Activated naive CD4-positive, alpha-beta T cell treated with anti-CD3 and anti-CD28 coated beads for 36 hours (primary cell): ENCODE measurements around the gene COX20. TPM values are rescaled to one million over a fixed set of nuclear protein-coding genes. Genes with fewer than 3 reads are reported as not detected.

Experiments
- CTCF ChIA-PET: fragments of 350-600 bp; sonication (Branson Sonifier 250); formaldehyde crosslinking; loops from one replicate; lab custom pipeline; 2021; ENCODE audit warnings: antibody characterized with exemption; lab: Charles Lee
- DNase-seq: peaks from one replicate; pipeline ENCODE4 v3.0.0-alpha.2; 2020
- H3K27ac Mint-ChIP-seq: one replicate; pipeline ENCODE4 v1.8.0; 2021; ENCODE audit warnings: mild to moderate bottlenecking, mixed read lengths
- H3K27me3 Mint-ChIP-seq: one replicate; pipeline ENCODE4 v1.8.0; 2021; ENCODE audit warnings: low read depth, mixed read lengths
- H3K36me3 Mint-ChIP-seq: one replicate; pipeline ENCODE4 v1.8.0; 2021; ENCODE audit warnings: low read depth, mixed read lengths
- H3K4me1 Mint-ChIP-seq: one replicate; pipeline ENCODE4 v1.8.0; 2021; ENCODE audit warnings: low read depth, mixed read lengths
- H3K4me3 Mint-ChIP-seq: one replicate; pipeline ENCODE4 v1.8.0; 2021; ENCODE audit warnings: mild to moderate bottlenecking, moderate library complexity, mixed read lengths
- H3K9me3 Mint-ChIP-seq: one replicate; pipeline ENCODE4 v1.8.0; 2021; ENCODE audit warnings: mixed read lengths
- intact Hi-C: fragments of 100-400 bp; cut with micrococcal nuclease; formaldehyde crosslinking; loops from one replicate; pipeline ENCODE4 v1.15.1; 2023
- total RNA-seq, 2 experiments: library from RNA; stranded (reverse); gene quantifications; one replicate each; pipeline ENCODE4 v1.2.3, GENCODE V29; 2021

COX20 gene
- total RNA-seq, 2 experiments from 2014 or later, result 21.4 to 24.2 TPM

DNA sequence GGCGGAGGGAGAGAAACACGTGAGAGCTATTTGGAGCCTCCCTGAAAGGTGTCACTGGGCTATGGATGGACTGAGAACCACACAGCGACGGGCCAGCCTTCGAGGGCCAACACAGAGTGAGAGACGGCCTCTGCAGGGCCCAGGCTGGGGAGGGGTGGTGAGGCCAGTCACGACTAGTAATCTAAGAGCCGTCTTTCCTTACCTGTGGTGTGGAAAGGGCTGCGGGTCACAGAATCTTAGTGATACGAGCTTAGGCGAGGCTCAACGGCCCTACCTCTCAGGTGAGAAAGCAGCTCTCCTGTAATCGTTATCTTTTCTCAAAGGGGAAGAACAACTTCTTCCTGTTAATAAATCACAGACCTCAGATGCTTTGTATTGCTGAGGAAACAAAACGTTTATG is 33.4 kb upstream of the COX20 start:
- CTCF ChIA-PET, result interaction anchor here (0.6 to 3.4 kb wide), 28 partner anchors 8 to 464 kb away, joined by 3 to 47 read pairs (median 4); partner anchors contain the start of genes COX20 and HNRNPU

DNA sequence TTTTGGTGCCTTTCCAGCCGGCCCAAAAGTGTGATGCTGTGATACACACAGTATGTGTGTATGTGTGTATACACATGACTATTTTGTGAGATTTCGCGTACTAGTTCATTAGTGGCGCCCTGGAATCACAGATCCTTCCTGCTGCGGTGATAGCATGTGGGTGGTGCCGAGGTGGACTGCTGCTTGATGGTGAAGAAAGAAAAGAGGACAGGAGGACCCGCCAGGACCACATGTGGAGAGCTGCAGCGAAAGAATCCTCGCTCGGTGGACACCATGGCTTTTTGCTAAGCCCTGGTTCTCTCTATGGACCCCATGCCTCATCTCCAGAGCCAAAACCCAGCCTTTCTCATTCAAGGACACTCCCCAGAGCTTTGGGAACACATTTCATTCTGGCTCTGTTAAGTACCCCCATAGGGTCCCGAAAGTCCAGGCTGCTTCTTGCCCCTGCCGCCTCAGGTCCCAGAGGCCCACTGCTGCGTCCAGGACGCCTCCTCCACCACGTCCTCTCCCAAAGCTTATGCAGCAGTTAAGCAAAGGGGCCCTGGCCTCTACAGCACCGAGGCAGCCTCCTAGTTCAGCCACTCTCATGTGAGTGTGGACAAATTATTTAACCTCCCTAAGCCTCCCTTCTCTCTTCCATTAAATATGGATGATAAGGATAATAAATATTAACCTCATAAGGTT is 32.8 kb upstream of the COX20 start:
- intact Hi-C loops, result no loop called here
- H3K27me3 Mint-ChIP-seq, result no peaks in the 10 kb centered on the region
- H3K36me3 Mint-ChIP-seq, result no peaks in the 10 kb centered on the region
- H3K9me3 Mint-ChIP-seq, result no peaks in the 10 kb centered on the region
- H3K4me3 Mint-ChIP-seq, result no peak overlapping the region
- no peak for DNase-seq
- CTCF ChIA-PET, result interaction anchor here (0.6 to 3.4 kb wide), 9 partner anchors 31 to 307 kb away, joined by 3 to 47 read pairs (median 5); partner anchors contain the start of gene COX20
- H3K4me1 Mint-ChIP-seq, result peaks cover 2% of the 10 kb centered on the region
- H3K27ac Mint-ChIP-seq, result no peak overlapping the region

More for the DNA sequence above, 33.4 kb upstream of the COX20 start:
- H3K27me3 Mint-ChIP-seq, result no peaks in the 10 kb centered on the region
- intact Hi-C loops, result no loop called here
- H3K4me3 Mint-ChIP-seq, result no peak overlapping the region
- H3K9me3 Mint-ChIP-seq, result no peaks in the 10 kb centered on the region
- DNase-seq, result no peak
- no peak overlapping the region for H3K27ac Mint-ChIP-seq
- H3K36me3 Mint-ChIP-seq, result no peaks in the 10 kb centered on the region
- peaks cover 2% of the 10 kb centered on the region for H3K4me1 Mint-ChIP-seq

DNA sequence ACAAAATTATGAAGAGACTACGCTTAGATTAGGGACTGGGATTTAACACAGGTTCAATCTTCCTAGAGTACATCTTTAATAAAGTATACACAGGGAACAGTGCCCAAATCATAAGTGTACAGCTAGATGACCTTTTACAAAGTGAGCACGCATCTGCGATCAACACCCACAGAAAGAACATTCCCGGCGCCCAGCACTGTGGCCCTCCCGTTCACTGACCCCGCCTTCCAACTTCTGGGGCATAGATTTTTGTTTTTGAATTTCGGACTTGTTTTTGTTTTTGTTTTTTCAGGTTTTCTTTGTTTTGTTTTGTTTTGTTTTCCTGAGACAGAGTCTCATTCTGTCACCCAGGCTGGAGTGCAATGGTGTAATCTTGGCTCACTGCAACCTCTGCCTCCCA is 30.6 kb upstream of the COX20 start:
- Mint-ChIP-seq H3K36me3 (no peaks in the 10 kb centered on the region), H3K4me1 (peaks cover 2% of the 10 kb centered on the region), H3K4me3 (no peak overlapping the region), H3K9me3 (no peaks in the 10 kb centered on the region), H3K27ac (no peak overlapping the region), H3K27me3 (no peaks in the 10 kb centered on the region)
- DNase-seq, result no peak
- intact Hi-C loops, result no loop called here
- CTCF ChIA-PET, result interaction anchor here (1.0 kb wide), 1 partner anchor 237 kb away, joined by 3 read pairs; no protein-coding TSS in a partner anchor

DNA sequence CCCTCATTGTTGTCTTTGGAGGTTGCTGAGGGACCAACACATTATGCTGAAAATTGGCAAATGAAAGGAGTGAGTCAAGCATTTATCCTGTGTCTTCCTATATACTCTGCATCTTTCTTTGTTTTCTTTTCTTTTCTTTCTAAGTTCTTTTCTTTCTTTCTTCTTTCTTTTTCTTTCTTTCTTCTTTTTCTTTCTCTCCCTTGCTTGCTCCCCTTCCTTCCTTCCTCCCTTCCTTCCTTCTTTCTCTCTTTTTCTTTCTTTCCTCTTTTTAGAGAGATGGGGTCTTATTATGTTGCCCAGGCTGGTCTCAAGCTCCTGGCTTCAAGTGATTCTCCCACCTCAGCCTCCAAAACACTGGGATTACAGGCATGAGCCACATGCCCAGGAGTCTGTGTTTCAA is 28.3 kb upstream of the COX20 start:
- Mint-ChIP-seq H3K27ac (no peak overlapping the region), H3K36me3 (no peaks in the 10 kb centered on the region), H3K9me3 (no peaks in the 10 kb centered on the region), H3K4me1 (no peaks in the 10 kb centered on the region), H3K4me3 (no peak overlapping the region), H3K27me3 (no peaks in the 10 kb centered on the region)
- DNase-seq, result no peak
- CTCF ChIA-PET, result interaction anchor here (0.7 kb wide), 1 partner anchor 96 kb away, joined by 3 read pairs; no protein-coding TSS in a partner anchor
- intact Hi-C loops, result no loop called here

DNA sequence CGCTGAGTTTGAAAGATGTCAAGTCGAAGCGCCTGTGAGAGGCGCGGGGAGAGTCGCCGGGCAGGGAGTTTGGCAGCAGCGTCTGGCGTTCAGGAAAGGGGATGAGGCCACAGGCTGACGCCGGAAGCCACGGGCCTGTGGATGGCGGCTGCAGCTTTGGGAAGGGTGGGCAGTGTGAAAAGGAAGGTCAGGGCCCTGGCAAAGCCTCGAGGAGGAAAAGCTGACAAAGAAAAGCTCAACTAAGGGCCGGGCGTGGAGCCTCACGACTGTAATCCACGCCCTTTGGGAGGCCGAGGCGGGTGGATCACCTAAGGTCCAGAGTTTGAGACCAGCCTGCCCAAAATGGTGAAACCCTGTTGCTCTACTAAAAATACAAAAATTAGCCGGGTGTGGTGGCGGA is 25.2 kb upstream of the COX20 start:
- DNase-seq, result no peak
- Mint-ChIP-seq H3K4me1 (peaks cover 7% of the 10 kb centered on the region), H3K27ac (no peak overlapping the region), H3K36me3 (no peaks in the 10 kb centered on the region), H3K4me3 (no peak overlapping the region), H3K27me3 (no peaks in the 10 kb centered on the region), H3K9me3 (no peaks in the 10 kb centered on the region)
- CTCF ChIA-PET, result interaction anchor here (0.8 to 1.9 kb wide), 3 partner anchors 9 to 233 kb away, joined by 3 to 9 read pairs (median 5); no protein-coding TSS in a partner anchor
- intact Hi-C loops, result no loop called here

DNA sequence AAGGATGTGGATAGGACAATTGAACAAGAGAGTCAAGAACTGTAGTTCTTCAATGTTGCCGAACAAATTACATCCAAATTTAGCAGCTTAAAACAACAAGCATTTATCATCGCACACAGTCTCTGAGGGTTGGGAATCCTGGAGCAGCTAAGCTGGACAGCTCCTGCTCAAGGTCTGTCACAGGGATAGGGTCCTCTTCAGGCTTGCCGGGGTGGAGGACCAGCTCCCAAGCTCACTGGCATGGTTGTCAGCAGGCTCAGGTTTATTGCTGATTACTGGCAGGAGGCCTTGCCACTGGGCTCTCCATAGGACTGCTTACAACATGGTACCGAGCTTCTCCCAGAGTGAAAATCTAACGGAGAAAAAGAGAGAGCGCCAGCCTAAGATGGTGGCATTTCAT is 22.1 kb upstream of the COX20 start:
- peaks cover 7% of the 10 kb centered on the region for H3K4me1 Mint-ChIP-seq
- intact Hi-C loops, result no loop called here
- CTCF ChIA-PET, result interaction anchor here (0.7 to 1.6 kb wide), 3 partner anchors 17 to 229 kb away, joined by 3 to 6 read pairs (median 4); no protein-coding TSS in a partner anchor
- H3K36me3 Mint-ChIP-seq, result no peaks in the 10 kb centered on the region
- no peaks in the 10 kb centered on the region for H3K27me3 Mint-ChIP-seq
- DNase-seq, result no peak
- H3K27ac Mint-ChIP-seq, result no peak overlapping the region
- no peaks in the 10 kb centered on the region for H3K9me3 Mint-ChIP-seq
- no peak overlapping the region for H3K4me3 Mint-ChIP-seq

DNA sequence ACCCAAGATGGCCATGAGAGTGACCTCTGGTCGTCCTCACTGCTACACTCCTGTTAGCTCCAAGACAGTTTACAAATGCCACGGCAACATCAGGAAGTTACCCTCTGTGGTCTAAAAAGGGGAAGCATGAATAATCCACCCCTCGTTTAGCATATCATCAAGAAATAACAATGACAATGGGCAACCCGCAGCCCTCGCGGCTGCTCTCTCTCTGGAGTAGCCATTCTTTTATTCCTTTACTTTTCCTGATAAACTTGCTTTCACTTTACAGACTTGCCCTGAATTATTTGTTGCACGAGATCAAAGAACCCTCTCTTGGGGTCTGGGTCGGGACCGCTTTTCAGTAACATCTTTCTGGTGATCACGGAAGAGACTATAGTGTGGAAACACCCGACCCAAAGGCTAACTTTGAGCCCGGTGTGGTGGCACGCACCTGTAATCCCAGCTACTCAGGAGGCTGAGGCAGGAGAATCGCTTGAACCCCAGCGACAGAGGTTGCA is 19.8 kb upstream of the COX20 start:
- no peak overlapping the region for H3K27ac Mint-ChIP-seq
- CTCF ChIA-PET, result interaction anchor here (0.9 to 2.0 kb wide), 2 partner anchors 14 to 212 kb away, joined by 4 read pairs; no protein-coding TSS in a partner anchor
- no peak for DNase-seq
- no peaks in the 10 kb centered on the region for H3K27me3 Mint-ChIP-seq
- no peaks in the 10 kb centered on the region for H3K9me3 Mint-ChIP-seq
- no peak overlapping the region for H3K4me3 Mint-ChIP-seq
- intact Hi-C loops, result no loop called here
- H3K4me1 Mint-ChIP-seq, result peaks cover 7% of the 10 kb centered on the region
- no peaks in the 10 kb centered on the region for H3K36me3 Mint-ChIP-seq

DNA sequence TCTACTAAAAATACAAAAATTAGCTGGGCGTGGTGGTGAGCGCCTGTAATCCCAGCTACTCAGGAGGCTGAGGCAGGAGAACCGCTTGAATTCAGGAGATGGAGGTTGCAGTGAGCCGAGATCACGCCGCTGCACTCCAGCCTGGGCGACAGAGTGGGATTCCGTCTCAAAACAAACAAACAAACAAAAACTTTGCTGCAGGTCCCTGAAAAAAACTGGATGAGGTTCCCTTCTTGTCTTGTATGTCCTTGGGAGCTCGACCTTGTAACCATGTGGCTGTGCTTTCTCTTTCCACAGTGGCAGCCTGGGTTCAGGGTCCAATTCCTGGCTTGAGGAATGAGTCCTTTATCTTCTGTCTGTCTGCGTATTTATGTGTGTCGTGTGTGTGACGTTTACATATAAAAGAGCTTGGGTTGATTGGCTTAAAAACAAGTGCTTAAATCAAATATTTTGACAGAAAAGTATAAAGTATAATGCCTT is 18.0 kb upstream of the COX20 start:
- intact Hi-C loops, result no loop called here
- Mint-ChIP-seq H3K4me1 (peaks cover 7% of the 10 kb centered on the region), H3K36me3 (no peaks in the 10 kb centered on the region), H3K27ac (no peak overlapping the region), H3K9me3 (no peaks in the 10 kb centered on the region), H3K4me3 (no peak overlapping the region), H3K27me3 (no peaks in the 10 kb centered on the region)
- no peak for DNase-seq
- CTCF ChIA-PET, result no interaction called here

DNA sequence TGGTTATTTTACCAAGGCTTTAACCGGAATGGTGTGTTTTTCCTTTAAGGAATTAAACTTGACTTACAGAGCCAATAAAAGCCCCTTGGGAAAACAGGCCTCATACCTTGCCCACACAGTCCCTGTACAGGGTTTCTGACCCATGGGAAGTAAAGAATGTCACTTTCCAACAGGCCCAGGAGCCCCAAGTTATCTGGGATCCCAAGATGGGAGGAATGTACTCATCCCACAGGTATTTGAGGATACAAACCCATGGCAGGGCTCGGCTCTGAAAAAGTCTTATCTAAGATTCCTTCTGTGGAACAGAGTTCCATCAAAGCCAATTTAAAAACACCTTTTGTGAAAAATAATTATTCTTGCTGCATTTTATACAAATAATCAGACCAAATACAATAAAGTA is 15.3 kb upstream of the COX20 start:
- Mint-ChIP-seq H3K9me3 (no peaks in the 10 kb centered on the region), H3K4me1 (no peaks in the 10 kb centered on the region), H3K27me3 (no peaks in the 10 kb centered on the region), H3K27ac (no peak overlapping the region), H3K4me3 (no peak overlapping the region), H3K36me3 (no peaks in the 10 kb centered on the region)
- no peak for DNase-seq
- CTCF ChIA-PET, result no interaction called here
- intact Hi-C loops, result no loop called here

DNA sequence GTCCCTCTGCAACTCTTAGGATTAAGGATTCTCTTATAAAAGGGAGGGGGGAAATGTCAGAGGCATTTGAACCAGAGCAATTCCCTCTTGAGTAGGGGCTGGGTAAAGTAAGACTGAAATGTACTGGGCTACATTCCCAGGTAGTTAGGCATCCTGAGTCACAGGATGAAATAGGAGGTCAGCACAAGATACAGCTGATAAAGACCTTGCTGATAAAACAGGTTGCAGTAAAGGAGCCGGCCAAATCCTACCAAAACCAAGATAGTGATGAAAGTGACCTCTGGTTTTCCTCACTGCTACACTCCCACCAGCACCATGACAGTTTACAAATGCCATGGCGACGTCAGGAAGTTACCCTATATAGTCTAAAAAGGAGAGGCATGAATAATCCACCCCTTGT is 14.3 kb upstream of the COX20 start:
- no peaks in the 10 kb centered on the region for H3K36me3 Mint-ChIP-seq
- H3K27ac Mint-ChIP-seq, result no peak overlapping the region
- intact Hi-C loops, result no loop called here
- CTCF ChIA-PET, result no interaction called here
- DNase-seq, result no peak
- H3K9me3 Mint-ChIP-seq, result no peaks in the 10 kb centered on the region
- no peak overlapping the region for H3K4me3 Mint-ChIP-seq
- no peaks in the 10 kb centered on the region for H3K4me1 Mint-ChIP-seq
- H3K27me3 Mint-ChIP-seq, result no peaks in the 10 kb centered on the region

DNA sequence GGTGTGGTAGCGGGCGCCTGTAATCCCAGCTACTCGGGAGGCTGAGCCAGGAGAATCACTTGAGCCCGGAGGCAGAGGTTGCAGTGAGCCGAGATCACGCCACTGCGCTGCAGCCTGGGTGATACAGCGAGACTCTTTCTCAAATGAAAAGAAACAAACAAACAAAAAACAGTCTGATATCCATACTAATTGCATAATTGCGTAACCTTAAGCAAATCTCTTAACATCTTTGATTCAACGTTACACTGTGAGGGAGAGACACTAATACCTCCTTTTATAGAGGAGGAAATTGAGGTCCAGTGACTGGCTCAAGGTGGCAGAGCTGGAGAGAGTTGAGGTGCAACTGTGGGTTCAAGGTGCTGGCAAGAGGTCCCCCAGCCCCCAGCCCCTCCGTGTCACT is 12.6 kb upstream of the COX20 start:
- intact Hi-C loops, result no loop called here
- no peaks in the 10 kb centered on the region for H3K9me3 Mint-ChIP-seq
- H3K4me1 Mint-ChIP-seq, result no peaks in the 10 kb centered on the region
- H3K36me3 Mint-ChIP-seq, result no peaks in the 10 kb centered on the region
- no peak overlapping the region for H3K27ac Mint-ChIP-seq
- CTCF ChIA-PET, result no interaction called here
- no peak overlapping the region for H3K4me3 Mint-ChIP-seq
- no peak for DNase-seq
- H3K27me3 Mint-ChIP-seq, result no peaks in the 10 kb centered on the region

DNA sequence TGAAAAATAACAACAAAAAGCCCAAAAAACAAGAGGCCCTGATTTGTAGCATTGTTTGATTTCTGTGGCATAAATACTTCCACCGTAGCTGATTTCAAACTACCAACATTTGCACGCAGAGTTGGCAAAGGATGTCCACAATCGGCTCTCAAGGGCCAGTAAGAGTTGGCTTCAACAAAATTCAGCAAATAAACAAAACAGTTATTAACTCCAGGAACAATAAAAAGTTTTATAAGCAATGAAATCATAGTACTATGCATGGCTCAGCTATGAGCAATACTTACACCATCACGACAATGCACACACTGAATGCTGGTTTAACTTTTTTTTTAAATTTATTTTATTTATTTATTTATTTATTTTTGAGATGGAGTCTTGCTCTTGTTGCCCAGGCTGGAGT is 8.7 kb upstream of the COX20 start:
- Mint-ChIP-seq H3K9me3 (no peaks in the 10 kb centered on the region), H3K36me3 (no peaks in the 10 kb centered on the region), H3K27ac (no peak overlapping the region), H3K4me1 (peaks cover 6% of the 10 kb centered on the region), H3K27me3 (no peaks in the 10 kb centered on the region), H3K4me3 (no peak overlapping the region)
- intact Hi-C loops, result no loop called here
- DNase-seq, result no peak
- CTCF ChIA-PET, result interaction anchor here (0.6 to 1.3 kb wide), 2 partner anchors 20 to 25 kb away, joined by 4 read pairs; no protein-coding TSS in a partner anchor
